HL-60 (cell line): ENCODE results near the gene LAMA2.

Experiments used
- GABPA ChIP-seq: IDR thresholded peaks from 2 replicates; pipeline ENCODE4 v1.6.1; 2012; ENCODE audit warnings: low read depth
- TF ChIP-seq, protein P1 (sequence below): IDR thresholded peaks from one replicate; pipeline ENCODE4 v1.5.1; 2011; ENCODE audit warnings: low read length, control low read depth, inconsistent platforms; ENCODE audit not compliant: insufficient read depth
- TF ChIP-seq, protein P2 (sequence below): IDR thresholded peaks from 2 replicates; pipeline ENCODE4 v1.6.1; 2012; ENCODE audit warnings: low read depth; ENCODE audit not compliant: insufficient replicate concordance

DNA sequence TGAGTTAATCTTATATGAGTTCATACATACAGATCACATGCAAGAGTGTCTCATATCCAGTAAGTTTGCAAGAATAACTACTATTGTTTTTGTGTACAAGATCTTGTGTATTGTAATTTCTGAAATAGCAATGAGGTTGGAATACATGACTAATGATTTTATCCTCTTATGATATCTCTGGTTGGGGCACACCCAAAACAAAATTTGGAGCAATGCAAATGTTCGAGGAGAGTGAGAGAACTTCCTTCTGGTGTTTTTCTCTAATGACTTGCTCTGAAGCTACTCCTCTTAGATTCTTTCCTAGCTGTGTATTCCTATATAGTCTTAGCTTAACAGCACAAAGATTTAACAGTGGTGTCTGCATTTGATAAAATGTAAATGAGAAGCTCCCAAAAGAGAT, 252.5 kb downstream of the LAMA2 start:
- TF ChIP-seq GABPA = no peak
- TF ChIP-seq, protein P1, sequence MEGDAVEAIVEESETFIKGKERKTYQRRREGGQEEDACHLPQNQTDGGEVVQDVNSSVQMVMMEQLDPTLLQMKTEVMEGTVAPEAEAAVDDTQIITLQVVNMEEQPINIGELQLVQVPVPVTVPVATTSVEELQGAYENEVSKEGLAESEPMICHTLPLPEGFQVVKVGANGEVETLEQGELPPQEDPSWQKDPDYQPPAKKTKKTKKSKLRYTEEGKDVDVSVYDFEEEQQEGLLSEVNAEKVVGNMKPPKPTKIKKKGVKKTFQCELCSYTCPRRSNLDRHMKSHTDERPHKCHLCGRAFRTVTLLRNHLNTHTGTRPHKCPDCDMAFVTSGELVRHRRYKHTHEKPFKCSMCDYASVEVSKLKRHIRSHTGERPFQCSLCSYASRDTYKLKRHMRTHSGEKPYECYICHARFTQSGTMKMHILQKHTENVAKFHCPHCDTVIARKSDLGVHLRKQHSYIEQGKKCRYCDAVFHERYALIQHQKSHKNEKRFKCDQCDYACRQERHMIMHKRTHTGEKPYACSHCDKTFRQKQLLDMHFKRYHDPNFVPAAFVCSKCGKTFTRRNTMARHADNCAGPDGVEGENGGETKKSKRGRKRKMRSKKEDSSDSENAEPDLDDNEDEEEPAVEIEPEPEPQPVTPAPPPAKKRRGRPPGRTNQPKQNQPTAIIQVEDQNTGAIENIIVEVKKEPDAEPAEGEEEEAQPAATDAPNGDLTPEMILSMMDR = no peak
- TF ChIP-seq, protein P2, sequence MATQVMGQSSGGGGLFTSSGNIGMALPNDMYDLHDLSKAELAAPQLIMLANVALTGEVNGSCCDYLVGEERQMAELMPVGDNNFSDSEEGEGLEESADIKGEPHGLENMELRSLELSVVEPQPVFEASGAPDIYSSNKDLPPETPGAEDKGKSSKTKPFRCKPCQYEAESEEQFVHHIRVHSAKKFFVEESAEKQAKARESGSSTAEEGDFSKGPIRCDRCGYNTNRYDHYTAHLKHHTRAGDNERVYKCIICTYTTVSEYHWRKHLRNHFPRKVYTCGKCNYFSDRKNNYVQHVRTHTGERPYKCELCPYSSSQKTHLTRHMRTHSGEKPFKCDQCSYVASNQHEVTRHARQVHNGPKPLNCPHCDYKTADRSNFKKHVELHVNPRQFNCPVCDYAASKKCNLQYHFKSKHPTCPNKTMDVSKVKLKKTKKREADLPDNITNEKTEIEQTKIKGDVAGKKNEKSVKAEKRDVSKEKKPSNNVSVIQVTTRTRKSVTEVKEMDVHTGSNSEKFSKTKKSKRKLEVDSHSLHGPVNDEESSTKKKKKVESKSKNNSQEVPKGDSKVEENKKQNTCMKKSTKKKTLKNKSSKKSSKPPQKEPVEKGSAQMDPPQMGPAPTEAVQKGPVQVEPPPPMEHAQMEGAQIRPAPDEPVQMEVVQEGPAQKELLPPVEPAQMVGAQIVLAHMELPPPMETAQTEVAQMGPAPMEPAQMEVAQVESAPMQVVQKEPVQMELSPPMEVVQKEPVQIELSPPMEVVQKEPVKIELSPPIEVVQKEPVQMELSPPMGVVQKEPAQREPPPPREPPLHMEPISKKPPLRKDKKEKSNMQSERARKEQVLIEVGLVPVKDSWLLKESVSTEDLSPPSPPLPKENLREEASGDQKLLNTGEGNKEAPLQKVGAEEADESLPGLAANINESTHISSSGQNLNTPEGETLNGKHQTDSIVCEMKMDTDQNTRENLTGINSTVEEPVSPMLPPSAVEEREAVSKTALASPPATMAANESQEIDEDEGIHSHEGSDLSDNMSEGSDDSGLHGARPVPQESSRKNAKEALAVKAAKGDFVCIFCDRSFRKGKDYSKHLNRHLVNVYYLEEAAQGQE = no peak
